ENCODE results near the gene ALG12. TPM values are rescaled to one million over a fixed set of nuclear protein-coding genes. Genes with fewer than 3 reads are reported as not detected.

ALG12 gene
- total RNA-seq, 1 donor from 2014 or later, result 17.0 TPM

- intact Hi-C loops (cut with micrococcal nuclease), result no loop called here
- DNase-seq, result no peak
- TF ChIP-seq, protein P1, sequence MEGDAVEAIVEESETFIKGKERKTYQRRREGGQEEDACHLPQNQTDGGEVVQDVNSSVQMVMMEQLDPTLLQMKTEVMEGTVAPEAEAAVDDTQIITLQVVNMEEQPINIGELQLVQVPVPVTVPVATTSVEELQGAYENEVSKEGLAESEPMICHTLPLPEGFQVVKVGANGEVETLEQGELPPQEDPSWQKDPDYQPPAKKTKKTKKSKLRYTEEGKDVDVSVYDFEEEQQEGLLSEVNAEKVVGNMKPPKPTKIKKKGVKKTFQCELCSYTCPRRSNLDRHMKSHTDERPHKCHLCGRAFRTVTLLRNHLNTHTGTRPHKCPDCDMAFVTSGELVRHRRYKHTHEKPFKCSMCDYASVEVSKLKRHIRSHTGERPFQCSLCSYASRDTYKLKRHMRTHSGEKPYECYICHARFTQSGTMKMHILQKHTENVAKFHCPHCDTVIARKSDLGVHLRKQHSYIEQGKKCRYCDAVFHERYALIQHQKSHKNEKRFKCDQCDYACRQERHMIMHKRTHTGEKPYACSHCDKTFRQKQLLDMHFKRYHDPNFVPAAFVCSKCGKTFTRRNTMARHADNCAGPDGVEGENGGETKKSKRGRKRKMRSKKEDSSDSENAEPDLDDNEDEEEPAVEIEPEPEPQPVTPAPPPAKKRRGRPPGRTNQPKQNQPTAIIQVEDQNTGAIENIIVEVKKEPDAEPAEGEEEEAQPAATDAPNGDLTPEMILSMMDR (IDR thresholded peaks at IDR 0.05; ENCODE audit: borderline replicate concordance), result no peak
- Histone ChIP-seq H3K9me3 (replicated peaks) (no peaks in the 10 kb centered on the region), H3K36me3 (no peaks in the 10 kb centered on the region), H3K27ac (replicated peaks) (no peak overlapping the region), H3K4me3 (no peak overlapping the region), H3K4me1 (no peaks in the 10 kb centered on the region), H3K27me3 (ENCODE audit: low read depth) (no peaks in the 10 kb centered on the region)
Observed at GRCh38 chr22:49878206-49878605, 40.0 kb downstream of the ALG12 start.

- Histone ChIP-seq H3K27ac (replicated peaks) (no peak overlapping the region), H3K4me3 (no peak overlapping the region), H3K4me1 (no peaks in the 10 kb centered on the region), H3K36me3 (no peaks in the 10 kb centered on the region), H3K27me3 (ENCODE audit: low read depth) (no peaks in the 10 kb centered on the region), H3K9me3 (replicated peaks) (no peaks in the 10 kb centered on the region)
- TF ChIP-seq, protein P1 (IDR thresholded peaks at IDR 0.05; ENCODE audit: borderline replicate concordance), result no peak
- DNase-seq, result no peak
- intact Hi-C loops (cut with micrococcal nuclease), result no loop called here
Observed at GRCh38 chr22:49877642-49878041, 40.6 kb downstream of the ALG12 start.

- Histone ChIP-seq H3K4me3 (no peak overlapping the region), H3K4me1 (no peaks in the 10 kb centered on the region), H3K9me3 (replicated peaks) (peaks cover 18% of the 10 kb centered on the region), H3K36me3 (peaks cover 8% of the 10 kb centered on the region), H3K27me3 (ENCODE audit: low read depth) (no peaks in the 10 kb centered on the region), H3K27ac (replicated peaks) (no peak overlapping the region)
- intact Hi-C loops (cut with micrococcal nuclease), result no loop called here
- TF ChIP-seq, protein P1 (IDR thresholded peaks at IDR 0.05; ENCODE audit: borderline replicate concordance), result no peak
- DNase-seq, result no peak
Observed at GRCh38 chr22:49873228-49873940, 44.9 kb downstream of the ALG12 start.

DNA sequence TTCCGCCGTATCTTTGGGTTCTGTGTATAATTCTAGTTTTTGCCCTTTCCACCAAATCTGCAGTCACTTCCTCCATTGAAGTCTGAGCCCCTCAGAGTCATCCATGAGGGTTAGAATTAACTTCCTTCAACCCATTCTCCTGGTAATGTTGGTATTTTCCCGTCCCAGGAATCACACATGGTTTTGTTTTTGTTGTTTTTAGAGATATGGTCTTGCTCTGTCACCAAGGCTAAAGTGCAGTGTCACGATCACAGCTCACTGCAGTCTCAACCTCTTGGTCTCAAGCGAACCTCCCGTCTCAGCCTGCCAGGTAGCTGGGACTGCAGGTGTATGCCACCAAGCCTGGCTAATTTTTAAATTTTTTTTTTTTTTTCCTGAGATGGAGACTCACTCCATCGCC lies 45.9 kb downstream of the ALG12 start:
- Histone ChIP-seq H3K27ac (replicated peaks) (no peak overlapping the region), H3K9me3 (replicated peaks) (peaks cover 21% of the 10 kb centered on the region), H3K27me3 (ENCODE audit: low read depth) (no peaks in the 10 kb centered on the region), H3K4me1 (no peaks in the 10 kb centered on the region), H3K36me3 (peaks cover 15% of the 10 kb centered on the region), H3K4me3 (no peak overlapping the region)
- TF ChIP-seq, protein P1 (IDR thresholded peaks at IDR 0.05; ENCODE audit: borderline replicate concordance), result no peak
- no peak for DNase-seq
- intact Hi-C loops (cut with micrococcal nuclease), result no loop called here

GRCh38 chr22:49871482-49871881 lies 46.8 kb downstream of the ALG12 start:
- Histone ChIP-seq H3K9me3 (replicated peaks) (peaks cover 30% of the 10 kb centered on the region), H3K36me3 (peaks cover 24% of the 10 kb centered on the region), H3K27ac (replicated peaks) (no peak overlapping the region), H3K4me3 (no peak overlapping the region), H3K4me1 (no peaks in the 10 kb centered on the region), H3K27me3 (ENCODE audit: low read depth) (no peaks in the 10 kb centered on the region)
- DNase-seq, result no peak
- TF ChIP-seq, protein P1 (IDR thresholded peaks at IDR 0.05; ENCODE audit: borderline replicate concordance), result no peak
- intact Hi-C loops (cut with micrococcal nuclease), result no loop called here

Measured in left ventricle myocardium inferior (tissue), 1 donor.